B cell (primary cell): Measurements from ENCODE around the gene CACTIN. TPM values are rescaled to one million over a fixed set of nuclear protein-coding genes. Genes with fewer than 3 reads are reported as not detected.

Source experiments
- ATAC-seq: fragments of 200-7000 bp; cut with Tn5 transposase; one replicate; pipeline ENCODE4 v1.10.0; 2021; ENCODE audit warnings: low read depth, mild to moderate bottlenecking, moderate number of reproducible peaks, moderate library complexity
- CTCF ChIA-PET: fragments of 350-600 bp; sonication (Branson Sonifier 250); formaldehyde crosslinking; loops from one replicate; lab custom pipeline; 2021; ENCODE audit warnings: antibody characterized with exemption, inconsistent platforms; lab: Charles Lee
- POLR2A ChIA-PET: fragments of 350-600 bp; sonication (Branson Sonifier 250); formaldehyde crosslinking; loops from one replicate; lab custom pipeline; 2021; ENCODE audit warnings: antibody characterized with exemption; lab: Charles Lee
- DNase-seq: peaks from one replicate; pipeline ENCODE4 v3.0.0; 2013
- H2AFZ ChIP-seq: 2 replicates; pipeline ENCODE4 v1.6.1; 2012; ENCODE audit warnings: mild to moderate bottlenecking, low read depth, low read length; ENCODE audit not compliant: insufficient read depth, poor library complexity, severe bottlenecking
- H3K27ac ChIP-seq, 2 donors: 1 replicate in 1 of 2; 2 replicates in 1 of 2; pipeline ENCODE4 v1.5.1; 2012 to 2013; ENCODE audit warnings: low read length in 2 of 2, mild to moderate bottlenecking in 2 of 2, moderate library complexity in 1 of 2
- H3K27me3 ChIP-seq, 4 experiments: fragments of 200-600 bp in 1 of 4; sonication (generic) in 1 of 4; replicated peaks in 1 of 4; 1 replicate in 2 of 4; 2 replicates in 2 of 4; pipeline versions ENCODE4 v1.6.1 to v1.7.0; 2013 to 2016; ENCODE audit warnings: low read length in 3 of 4, mild to moderate bottlenecking in 2 of 4, mixed read lengths in 1 of 4, moderate library complexity in 1 of 4; ENCODE audit not compliant: insufficient read depth in 4 of 4, control insufficient read depth in 3 of 4; ENCODE audit errors: control extremely low read depth in 1 of 4
- H3K36me3 ChIP-seq, 2 experiments: replicated peaks in 1 of 2; 1 replicate in 1 of 2; 2 replicates in 1 of 2; pipeline versions ENCODE4 v1.6.1 to v1.7.1; 2013; ENCODE audit warnings: low read length in 1 of 2; ENCODE audit not compliant: insufficient read depth in 2 of 2, control insufficient read depth in 1 of 2; ENCODE audit errors: control extremely low read depth in 1 of 2, extremely low read depth in 1 of 2
- H3K4me1 ChIP-seq, 2 donors: fragments of 200-600 bp in 1 of 2; sonication (generic) in 1 of 2; 1 replicate in 1 of 2; 2 replicates in 1 of 2; pipeline versions ENCODE4 v1.5.1 to v1.6.1; 2013 to 2017; ENCODE audit warnings: low read length in 2 of 2; ENCODE audit not compliant: control insufficient read depth in 2 of 2, insufficient read depth in 2 of 2
- H3K4me2 ChIP-seq: replicated peaks from 2 replicates; pipeline ENCODE3; 2012; ENCODE audit warnings: mild to moderate bottlenecking, low read depth, low read length; ENCODE audit not compliant: poor library complexity, severe bottlenecking
- H3K4me3 ChIP-seq, 5 experiments: fragments of 200-600 bp in 1 of 5; sonication (generic) in 1 of 5; 1 replicate in 3 of 5; 2 replicates in 2 of 5; pipeline versions ENCODE4 v1.5.1 to v1.7.0; 2011 to 2016; ENCODE audit warnings: low read length in 4 of 5, mild to moderate bottlenecking in 4 of 5, low read depth in 2 of 5, control low read depth in 1 of 5, moderate library complexity in 1 of 5; ENCODE audit not compliant: insufficient read depth in 1 of 5; ENCODE audit errors: control extremely low read depth in 1 of 5, extremely low read depth in 1 of 5
- H3K79me2 ChIP-seq: fragments of 200-600 bp; sonication (generic); one replicate; pipeline ENCODE4 v1.6.0; 2016; ENCODE audit warnings: low read length; ENCODE audit not compliant: control insufficient read depth, insufficient read depth
- H3K9ac ChIP-seq: fragments of 200-600 bp; sonication (generic); 2 replicates; pipeline ENCODE4 v1.6.1; 2017; ENCODE audit warnings: mild to moderate bottlenecking, low read length, moderate library complexity
- H3K9me3 ChIP-seq, 3 donors: one replicate each; pipeline versions ENCODE4 v1.6.1 to v1.7.1; 2013; ENCODE audit warnings: low read length in 2 of 3; ENCODE audit not compliant: control insufficient read depth in 2 of 3, insufficient read depth in 1 of 3; ENCODE audit errors: control extremely low read depth in 1 of 3
- H4K20me1 ChIP-seq: 2 replicates; pipeline ENCODE4 v1.6.0; 2012; ENCODE audit warnings: mild to moderate bottlenecking, low read length; ENCODE audit not compliant: insufficient read depth, control insufficient read depth, poor library complexity, severe bottlenecking
- H3K27ac Mint-ChIP-seq: one replicate; pipeline ENCODE4 v1.8.0; 2021; ENCODE audit warnings: mixed read lengths
- H3K27me3 Mint-ChIP-seq: one replicate; pipeline ENCODE4 v1.8.0; 2021; ENCODE audit warnings: mixed read lengths
- H3K4me1 Mint-ChIP-seq: one replicate; pipeline ENCODE4 v1.8.0; 2021; ENCODE audit warnings: mixed read lengths
- H3K4me3 Mint-ChIP-seq: one replicate; pipeline ENCODE4 v1.8.0; 2021; ENCODE audit warnings: mixed read lengths
- H3K9me3 Mint-ChIP-seq: one replicate; pipeline ENCODE4 v1.8.0; 2022; ENCODE audit warnings: mixed read lengths; ENCODE audit not compliant: insufficient read depth
- EZH2 ChIP-seq: IDR thresholded peaks from 2 replicates; pipeline ENCODE4 v1.6.1; 2012; ENCODE audit warnings: borderline replicate concordance, low read depth, mild to moderate bottlenecking, moderate library complexity, low read length; ENCODE audit not compliant: insufficient read depth, poor library complexity, severe bottlenecking
- WGBS: methylation state at CpG from one replicate; pipeline ENCODE4 v1.1.5; 2013; ENCODE audit warnings: missing lambda C conversion rate; ENCODE audit not compliant: insufficient coverage; 5-methylcytosine and 5-hydroxymethylcytosine counted together
- intact Hi-C: fragments of 100-400 bp; cut with micrococcal nuclease; formaldehyde crosslinking; loops from one replicate; pipeline ENCODE4 v1.10.0; 2022
- polyA plus RNA-seq: library from polyadenylated mRNA; depleted of rRNA; stranded (reverse); fragments of >200 nt; gene quantifications from 2 replicates; pipeline ENCODE4 v1.2.3, GENCODE V29; 2012
- total RNA-seq, 2 donors: library from RNA; stranded (reverse); fragments of 120-200 nt in 1 of 2; gene quantifications; 1 replicate in 1 of 2; 2 replicates in 1 of 2; pipeline versions ENCODE4 v1.2.3 to v1.2.4, GENCODE V29; 2013 to 2022
- TF ChIP-seq, protein P1 (sequence below): fragments of 200-600 bp; IDR thresholded peaks from one replicate; pipeline ENCODE4 v1.8.0; 2022; ENCODE audit warnings: antibody characterized with exemption, mild to moderate bottlenecking

CACTIN gene
- total and polyA plus RNA-seq, 2 donors (not counting 1 experiment from before 2014, with no cell fraction given), result 40.6 to 41.8 TPM

DNA sequence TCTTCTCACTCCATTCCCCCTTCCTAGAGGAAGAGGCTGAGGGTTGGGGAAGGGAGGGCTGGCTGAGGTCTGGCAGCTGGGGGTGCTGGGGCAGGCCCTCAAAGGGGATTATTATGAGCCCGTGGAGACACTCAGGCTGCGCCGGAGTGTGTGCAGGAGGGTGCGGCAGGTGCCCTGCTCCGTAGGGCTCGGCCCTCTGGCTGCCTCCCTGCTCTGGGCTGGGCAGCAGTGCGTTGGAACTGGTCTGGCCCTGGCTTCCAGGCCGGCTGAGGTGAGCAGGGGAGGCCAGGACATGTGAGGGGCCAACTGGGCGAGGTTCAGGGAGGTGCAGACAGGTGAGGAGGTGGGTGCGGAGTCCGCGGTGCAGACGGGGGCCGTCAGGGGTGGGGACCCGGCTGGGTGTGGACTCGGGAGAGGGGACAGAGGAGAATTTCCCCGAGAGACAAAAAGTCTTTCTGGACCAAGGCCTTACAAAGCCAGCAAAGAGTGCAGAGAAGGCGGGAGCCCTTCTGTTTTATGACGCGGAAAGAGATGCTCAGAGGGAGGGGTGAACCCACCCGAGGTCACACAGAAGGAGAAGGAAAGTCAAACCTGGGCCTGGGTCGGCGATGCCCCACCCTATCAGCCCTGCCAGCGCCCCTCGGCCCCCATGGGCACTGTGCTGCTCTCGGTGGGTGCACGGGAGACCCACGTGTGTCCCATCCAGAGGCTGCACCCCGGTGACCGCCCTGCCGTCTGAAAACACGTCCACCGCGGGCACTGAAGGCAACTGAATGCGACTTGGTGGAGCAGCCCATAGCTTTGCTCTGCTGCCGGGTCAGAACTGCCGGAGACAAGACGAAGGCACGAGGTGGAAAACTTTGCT, 42.7 kb upstream of the CACTIN start:
- peaks cover 37 to 41% of the 10 kb centered on the region in 2 donors for H3K4me1 ChIP-seq
- H3K4me1 Mint-ChIP-seq, result peaks cover 48% of the 10 kb centered on the region
- no peak overlapping the region for H2AFZ ChIP-seq
- WGBS, result 92% methylated on average over 36 of the region's 39 CpGs
- TF ChIP-seq EZH2, result no peak
- TF ChIP-seq, protein P1, sequence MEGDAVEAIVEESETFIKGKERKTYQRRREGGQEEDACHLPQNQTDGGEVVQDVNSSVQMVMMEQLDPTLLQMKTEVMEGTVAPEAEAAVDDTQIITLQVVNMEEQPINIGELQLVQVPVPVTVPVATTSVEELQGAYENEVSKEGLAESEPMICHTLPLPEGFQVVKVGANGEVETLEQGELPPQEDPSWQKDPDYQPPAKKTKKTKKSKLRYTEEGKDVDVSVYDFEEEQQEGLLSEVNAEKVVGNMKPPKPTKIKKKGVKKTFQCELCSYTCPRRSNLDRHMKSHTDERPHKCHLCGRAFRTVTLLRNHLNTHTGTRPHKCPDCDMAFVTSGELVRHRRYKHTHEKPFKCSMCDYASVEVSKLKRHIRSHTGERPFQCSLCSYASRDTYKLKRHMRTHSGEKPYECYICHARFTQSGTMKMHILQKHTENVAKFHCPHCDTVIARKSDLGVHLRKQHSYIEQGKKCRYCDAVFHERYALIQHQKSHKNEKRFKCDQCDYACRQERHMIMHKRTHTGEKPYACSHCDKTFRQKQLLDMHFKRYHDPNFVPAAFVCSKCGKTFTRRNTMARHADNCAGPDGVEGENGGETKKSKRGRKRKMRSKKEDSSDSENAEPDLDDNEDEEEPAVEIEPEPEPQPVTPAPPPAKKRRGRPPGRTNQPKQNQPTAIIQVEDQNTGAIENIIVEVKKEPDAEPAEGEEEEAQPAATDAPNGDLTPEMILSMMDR, result no peak
- no peak overlapping the region for H3K27ac Mint-ChIP-seq
- no peak for DNase-seq
- H3K27me3 Mint-ChIP-seq, result no peaks in the 10 kb centered on the region
- no peak overlapping the region for H3K4me3 Mint-ChIP-seq
- no peak overlapping the region for H3K9ac ChIP-seq
- intact Hi-C loops, result loop anchor here (5.0 kb wide), 1 partner anchor 153 kb away; no protein-coding TSS in a partner anchor
- peaks cover 77% of the 10 kb centered on the region for H4K20me1 ChIP-seq
- H3K27me3 ChIP-seq, result peaks cover 0 to 19% (median 5%) of the 10 kb centered on the region in 4 experiments
- ATAC-seq, result no peak
- no peak overlapping the region for H3K4me2 ChIP-seq
- CTCF ChIA-PET, result interaction anchor here (5.1 kb wide), 1 partner anchor 34 kb away, joined by 110 read pairs; the partner anchor contains the start of genes PIP5K1C and TJP3
- H3K4me3 ChIP-seq, result no peak overlapping the region
- peaks cover 58% of the 10 kb centered on the region for H3K79me2 ChIP-seq
- H3K27ac ChIP-seq, result no peak overlapping the region
- H3K9me3 ChIP-seq, result peaks cover 0 to 3% (median 0%) of the 10 kb centered on the region in 3 donors
- no peaks in the 10 kb centered on the region for H3K9me3 Mint-ChIP-seq
- POLR2A ChIA-PET, result no interaction called here
- peaks cover 0 to 4% of the 10 kb centered on the region in 2 experiments for H3K36me3 ChIP-seq
